ENCODE measurements around the gene VTA1.

DNA sequence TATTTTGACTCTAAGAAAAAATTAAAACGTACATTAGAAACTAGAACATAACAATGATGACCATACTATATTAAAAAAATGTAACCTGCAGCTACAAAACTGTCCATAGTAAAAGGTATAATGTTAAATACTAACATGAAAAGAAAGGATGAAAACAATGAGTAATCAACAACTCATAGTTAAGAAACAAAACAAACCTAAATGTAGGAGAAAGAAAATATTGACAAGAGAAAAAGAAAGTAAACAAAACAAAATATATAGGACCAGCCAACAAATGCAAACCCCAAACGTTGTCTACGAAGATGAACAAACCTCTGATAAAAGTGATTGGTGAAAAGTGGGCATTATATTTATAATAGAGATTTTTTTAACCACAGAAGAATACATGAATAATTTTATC lies 113.7 kb downstream of the VTA1 start:
- TF ChIP-seq, protein P1, sequence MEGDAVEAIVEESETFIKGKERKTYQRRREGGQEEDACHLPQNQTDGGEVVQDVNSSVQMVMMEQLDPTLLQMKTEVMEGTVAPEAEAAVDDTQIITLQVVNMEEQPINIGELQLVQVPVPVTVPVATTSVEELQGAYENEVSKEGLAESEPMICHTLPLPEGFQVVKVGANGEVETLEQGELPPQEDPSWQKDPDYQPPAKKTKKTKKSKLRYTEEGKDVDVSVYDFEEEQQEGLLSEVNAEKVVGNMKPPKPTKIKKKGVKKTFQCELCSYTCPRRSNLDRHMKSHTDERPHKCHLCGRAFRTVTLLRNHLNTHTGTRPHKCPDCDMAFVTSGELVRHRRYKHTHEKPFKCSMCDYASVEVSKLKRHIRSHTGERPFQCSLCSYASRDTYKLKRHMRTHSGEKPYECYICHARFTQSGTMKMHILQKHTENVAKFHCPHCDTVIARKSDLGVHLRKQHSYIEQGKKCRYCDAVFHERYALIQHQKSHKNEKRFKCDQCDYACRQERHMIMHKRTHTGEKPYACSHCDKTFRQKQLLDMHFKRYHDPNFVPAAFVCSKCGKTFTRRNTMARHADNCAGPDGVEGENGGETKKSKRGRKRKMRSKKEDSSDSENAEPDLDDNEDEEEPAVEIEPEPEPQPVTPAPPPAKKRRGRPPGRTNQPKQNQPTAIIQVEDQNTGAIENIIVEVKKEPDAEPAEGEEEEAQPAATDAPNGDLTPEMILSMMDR (IDR thresholded peaks at IDR 0.05): no peak
- TF ChIP-seq POLR2A (IDR thresholded peaks at IDR 0.05): no peak
